B cell (primary cell): ENCODE measurements around the gene HECA. TPM values are rescaled to one million over a fixed set of nuclear protein-coding genes. Genes with fewer than 3 reads are reported as not detected.
"Not testable (repeated sequence)": the region's sequence is repeated elsewhere in the genome, so short reads cannot be mapped to it uniquely, and the experiment has no call there.

Source experiments
- ATAC-seq: fragments of 200-7000 bp; cut with Tn5 transposase; one replicate; pipeline ENCODE4 v1.10.0; 2021; ENCODE audit warnings: low read depth, mild to moderate bottlenecking, moderate number of reproducible peaks, moderate library complexity
- CTCF ChIA-PET: fragments of 350-600 bp; sonication (Branson Sonifier 250); formaldehyde crosslinking; loops from one replicate; lab custom pipeline; 2021; ENCODE audit warnings: antibody characterized with exemption, inconsistent platforms; lab: Charles Lee
- POLR2A ChIA-PET: fragments of 350-600 bp; sonication (Branson Sonifier 250); formaldehyde crosslinking; loops from one replicate; lab custom pipeline; 2021; ENCODE audit warnings: antibody characterized with exemption; lab: Charles Lee
- DNase-seq: peaks from one replicate; pipeline ENCODE4 v3.0.0; 2013
- H2AFZ ChIP-seq: 2 replicates; pipeline ENCODE4 v1.6.1; 2012; ENCODE audit warnings: mild to moderate bottlenecking, low read depth, low read length; ENCODE audit not compliant: insufficient read depth, poor library complexity, severe bottlenecking
- H3K27ac ChIP-seq, 2 donors: 1 replicate in 1 of 2; 2 replicates in 1 of 2; pipeline ENCODE4 v1.5.1; 2012 to 2013; ENCODE audit warnings: low read length in 2 of 2, mild to moderate bottlenecking in 2 of 2, moderate library complexity in 1 of 2
- H3K27me3 ChIP-seq, 4 experiments: fragments of 200-600 bp in 1 of 4; sonication (generic) in 1 of 4; replicated peaks in 1 of 4; 1 replicate in 2 of 4; 2 replicates in 2 of 4; pipeline versions ENCODE4 v1.6.1 to v1.7.0; 2013 to 2016; ENCODE audit warnings: low read length in 3 of 4, mild to moderate bottlenecking in 2 of 4, mixed read lengths in 1 of 4, moderate library complexity in 1 of 4; ENCODE audit not compliant: insufficient read depth in 4 of 4, control insufficient read depth in 3 of 4; ENCODE audit errors: control extremely low read depth in 1 of 4
- H3K36me3 ChIP-seq, 2 experiments: replicated peaks in 1 of 2; 1 replicate in 1 of 2; 2 replicates in 1 of 2; pipeline versions ENCODE4 v1.6.1 to v1.7.1; 2013; ENCODE audit warnings: low read length in 1 of 2; ENCODE audit not compliant: insufficient read depth in 2 of 2, control insufficient read depth in 1 of 2; ENCODE audit errors: control extremely low read depth in 1 of 2, extremely low read depth in 1 of 2
- H3K4me1 ChIP-seq, 2 donors: fragments of 200-600 bp in 1 of 2; sonication (generic) in 1 of 2; 1 replicate in 1 of 2; 2 replicates in 1 of 2; pipeline versions ENCODE4 v1.5.1 to v1.6.1; 2013 to 2017; ENCODE audit warnings: low read length in 2 of 2; ENCODE audit not compliant: control insufficient read depth in 2 of 2, insufficient read depth in 2 of 2
- H3K4me2 ChIP-seq: replicated peaks from 2 replicates; pipeline ENCODE3; 2012; ENCODE audit warnings: mild to moderate bottlenecking, low read depth, low read length; ENCODE audit not compliant: poor library complexity, severe bottlenecking
- H3K4me3 ChIP-seq, 5 experiments: fragments of 200-600 bp in 1 of 5; sonication (generic) in 1 of 5; 1 replicate in 3 of 5; 2 replicates in 2 of 5; pipeline versions ENCODE4 v1.5.1 to v1.7.0; 2011 to 2016; ENCODE audit warnings: low read length in 4 of 5, mild to moderate bottlenecking in 4 of 5, low read depth in 2 of 5, control low read depth in 1 of 5, moderate library complexity in 1 of 5; ENCODE audit not compliant: insufficient read depth in 1 of 5; ENCODE audit errors: control extremely low read depth in 1 of 5, extremely low read depth in 1 of 5
- H3K79me2 ChIP-seq: fragments of 200-600 bp; sonication (generic); one replicate; pipeline ENCODE4 v1.6.0; 2016; ENCODE audit warnings: low read length; ENCODE audit not compliant: control insufficient read depth, insufficient read depth
- H3K9ac ChIP-seq: fragments of 200-600 bp; sonication (generic); 2 replicates; pipeline ENCODE4 v1.6.1; 2017; ENCODE audit warnings: mild to moderate bottlenecking, low read length, moderate library complexity
- H3K9me3 ChIP-seq, 3 donors: one replicate each; pipeline versions ENCODE4 v1.6.1 to v1.7.1; 2013; ENCODE audit warnings: low read length in 2 of 3; ENCODE audit not compliant: control insufficient read depth in 2 of 3, insufficient read depth in 1 of 3; ENCODE audit errors: control extremely low read depth in 1 of 3
- H4K20me1 ChIP-seq: 2 replicates; pipeline ENCODE4 v1.6.0; 2012; ENCODE audit warnings: mild to moderate bottlenecking, low read length; ENCODE audit not compliant: insufficient read depth, control insufficient read depth, poor library complexity, severe bottlenecking
- H3K27ac Mint-ChIP-seq: one replicate; pipeline ENCODE4 v1.8.0; 2021; ENCODE audit warnings: mixed read lengths
- H3K27me3 Mint-ChIP-seq: one replicate; pipeline ENCODE4 v1.8.0; 2021; ENCODE audit warnings: mixed read lengths
- H3K4me1 Mint-ChIP-seq: one replicate; pipeline ENCODE4 v1.8.0; 2021; ENCODE audit warnings: mixed read lengths
- H3K4me3 Mint-ChIP-seq: one replicate; pipeline ENCODE4 v1.8.0; 2021; ENCODE audit warnings: mixed read lengths
- H3K9me3 Mint-ChIP-seq: one replicate; pipeline ENCODE4 v1.8.0; 2022; ENCODE audit warnings: mixed read lengths; ENCODE audit not compliant: insufficient read depth
- CTCF ChIP-seq: fragments of 200-600 bp; IDR thresholded peaks from one replicate; pipeline ENCODE4 v1.8.0; 2022; ENCODE audit warnings: antibody characterized with exemption, mild to moderate bottlenecking
- EZH2 ChIP-seq: IDR thresholded peaks from 2 replicates; pipeline ENCODE4 v1.6.1; 2012; ENCODE audit warnings: borderline replicate concordance, low read depth, mild to moderate bottlenecking, moderate library complexity, low read length; ENCODE audit not compliant: insufficient read depth, poor library complexity, severe bottlenecking
- WGBS: methylation state at CpG from one replicate; pipeline ENCODE4 v1.1.5; 2013; ENCODE audit warnings: missing lambda C conversion rate; ENCODE audit not compliant: insufficient coverage; 5-methylcytosine and 5-hydroxymethylcytosine counted together
- intact Hi-C: fragments of 100-400 bp; cut with micrococcal nuclease; formaldehyde crosslinking; loops from one replicate; pipeline ENCODE4 v1.10.0; 2022
- polyA plus RNA-seq: library from polyadenylated mRNA; depleted of rRNA; stranded (reverse); fragments of >200 nt; gene quantifications from 2 replicates; pipeline ENCODE4 v1.2.3, GENCODE V29; 2012
- total RNA-seq, 2 donors: library from RNA; stranded (reverse); fragments of 120-200 nt in 1 of 2; gene quantifications; 1 replicate in 1 of 2; 2 replicates in 1 of 2; pipeline versions ENCODE4 v1.2.3 to v1.2.4, GENCODE V29; 2013 to 2022

The HECA gene
- total and polyA plus RNA-seq, 2 donors (not counting 1 experiment from before 2014, with no cell fraction given): 19.2 to 50.4 TPM

GRCh38 chr6:139205843-139206242, 71.0 kb downstream of the HECA start:
- CTCF ChIA-PET: no interaction called here
- no CpG with 5 or more reads among the region's 3 CpGs for WGBS
- Histone ChIP-seq H3K4me3 (no peak overlapping the region), H3K36me3 (no peaks in the 10 kb centered on the region), H3K9ac (no peak overlapping the region), H3K79me2 (no peaks in the 10 kb centered on the region), H3K27ac (no peak overlapping the region), H3K4me1 (no peaks in the 10 kb centered on the region), H3K27me3 (no peaks in the 10 kb centered on the region), H4K20me1 (no peaks in the 10 kb centered on the region), H3K4me2 (no peak overlapping the region), H2AFZ (no peak overlapping the region), H3K9me3 (peaks cover 0 to 31% (median 18%) of the 10 kb centered on the region in 3 donors)
- Mint-ChIP-seq H3K4me1 (no peaks in the 10 kb centered on the region), H3K4me3 (no peak overlapping the region), H3K27ac (no peak overlapping the region), H3K9me3 (peaks cover 11% of the 10 kb centered on the region), H3K27me3 (no peaks in the 10 kb centered on the region)
- no peak for TF ChIP-seq EZH2
- no peak for TF ChIP-seq CTCF
- no peak for DNase-seq
- intact Hi-C loops: no loop called here
- ATAC-seq: no peak
- POLR2A ChIA-PET: no interaction called here

GRCh38 chr6:139210766-139211165, 75.9 kb downstream of the HECA start:
- H3K4me3 ChIP-seq, H3K4me3 Mint-ChIP-seq, H4K20me1 ChIP-seq, H3K4me1 Mint-ChIP-seq, intact Hi-C loops, DNase-seq, H3K9ac ChIP-seq, H3K27ac ChIP-seq, H3K4me2 ChIP-seq, H3K4me1 ChIP-seq, H3K27ac Mint-ChIP-seq, H3K36me3 ChIP-seq, H3K27me3 ChIP-seq, POLR2A ChIA-PET, ATAC-seq, H2AFZ ChIP-seq, H3K79me2 ChIP-seq, H3K27me3 Mint-ChIP-seq, H3K9me3 Mint-ChIP-seq: not testable (repeated sequence)
- CTCF ChIA-PET: interaction anchor here (3.0 kb wide), 1 partner anchor 9 kb away, joined by 12 read pairs; no protein-coding TSS in a partner anchor
- H3K9me3 ChIP-seq: peaks cover 0 to 21% (median 14%) of the 10 kb centered on the region in 3 donors
- WGBS: 96% methylated on average over 7 of the region's 10 CpGs

GRCh38 chr6:139212460-139212859, 77.6 kb downstream of the HECA start:
- H3K36me3 ChIP-seq, H2AFZ ChIP-seq, intact Hi-C loops, H3K79me2 ChIP-seq, H3K27ac ChIP-seq, POLR2A ChIA-PET, H3K27me3 Mint-ChIP-seq, CTCF ChIA-PET, H3K4me1 Mint-ChIP-seq, H3K4me2 ChIP-seq, ATAC-seq, H3K27ac Mint-ChIP-seq, DNase-seq, H3K9ac ChIP-seq, H3K9me3 Mint-ChIP-seq, H3K4me1 ChIP-seq, H3K4me3 ChIP-seq, H3K27me3 ChIP-seq, H3K4me3 Mint-ChIP-seq, H4K20me1 ChIP-seq: not testable (repeated sequence)
- H3K9me3 ChIP-seq: peaks cover 0 to 14% (median 8%) of the 10 kb centered on the region in 3 donors
- no CpG with 5 or more reads among the region's 2 CpGs for WGBS
